GM19397 (cell line): Measurements from ENCODE around the gene TAPBPL.
A peak's percentile ranks its signal among the peaks of the same experiment; 100 is the strongest.
"Not testable (repeated sequence)": the region's sequence is repeated elsewhere in the genome, so short reads cannot be mapped to it uniquely, and the experiment has no call there.

Experiments used
- ATAC-seq: cut with Tn5 transposase; IDR thresholded peaks from one replicate; pipeline ENCODE4 v1.9.1; 2021; ENCODE audit warnings: mild to moderate bottlenecking, moderate library complexity; ENCODE audit not compliant: unreplicated experiment

Gene TAPBPL

DNA sequence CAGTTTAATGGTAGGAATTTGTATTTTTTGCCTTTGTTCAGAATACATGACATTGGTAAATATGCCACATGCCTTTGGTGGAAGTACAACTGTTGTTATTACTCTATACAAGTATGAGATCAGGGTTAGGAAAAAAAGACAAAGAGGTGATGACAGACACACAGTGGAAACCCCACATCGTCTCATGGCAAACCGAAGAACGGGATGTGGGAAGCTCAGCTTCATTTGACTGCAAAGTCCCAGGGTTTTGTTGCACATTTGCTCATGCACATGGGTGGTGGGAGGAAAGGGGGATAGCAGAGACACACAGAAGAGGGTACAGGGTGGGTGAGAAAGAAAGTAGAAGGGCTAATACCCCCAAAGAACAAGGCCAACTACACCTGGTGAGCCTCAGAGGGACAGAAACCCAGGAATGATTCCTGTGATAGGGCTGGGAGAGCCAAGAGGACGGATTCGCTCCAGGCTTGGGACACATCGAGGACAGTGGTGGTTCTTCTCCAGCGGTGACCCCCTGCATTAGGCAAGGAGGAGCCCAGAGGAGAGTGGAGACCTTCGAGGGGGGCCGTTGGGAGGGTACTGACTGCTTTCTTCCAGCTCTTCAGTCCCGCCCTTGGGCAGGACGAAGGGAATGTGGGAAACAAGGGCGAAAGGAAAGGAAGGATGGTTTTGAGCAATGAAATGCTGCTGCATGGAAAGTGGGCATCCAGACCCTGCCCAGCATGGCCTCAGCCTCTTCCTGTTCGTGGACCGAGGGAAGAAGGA, 10.6 kb downstream of the TAPBPL start:
- no peak for ATAC-seq

DNA sequence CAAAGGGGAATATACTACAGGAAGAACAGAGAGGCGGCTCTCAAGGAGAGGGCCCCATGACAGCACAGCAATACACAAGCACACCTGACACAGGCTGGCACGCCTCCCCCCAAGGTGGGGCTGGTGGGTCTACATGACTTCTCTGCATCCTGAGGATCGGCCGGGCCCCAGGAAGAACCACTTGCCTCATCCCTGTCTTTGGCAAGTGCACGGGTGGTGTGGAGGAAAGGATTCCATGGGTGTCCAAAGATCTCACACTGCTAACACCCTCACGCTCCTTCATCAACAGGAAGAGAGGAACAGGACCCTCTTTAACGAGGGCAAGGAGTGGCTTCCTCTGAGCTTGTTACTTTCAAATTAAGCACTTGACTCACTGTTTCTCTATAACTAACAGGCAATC, 11.4 kb downstream of the TAPBPL start:
- ATAC-seq = no peak

DNA sequence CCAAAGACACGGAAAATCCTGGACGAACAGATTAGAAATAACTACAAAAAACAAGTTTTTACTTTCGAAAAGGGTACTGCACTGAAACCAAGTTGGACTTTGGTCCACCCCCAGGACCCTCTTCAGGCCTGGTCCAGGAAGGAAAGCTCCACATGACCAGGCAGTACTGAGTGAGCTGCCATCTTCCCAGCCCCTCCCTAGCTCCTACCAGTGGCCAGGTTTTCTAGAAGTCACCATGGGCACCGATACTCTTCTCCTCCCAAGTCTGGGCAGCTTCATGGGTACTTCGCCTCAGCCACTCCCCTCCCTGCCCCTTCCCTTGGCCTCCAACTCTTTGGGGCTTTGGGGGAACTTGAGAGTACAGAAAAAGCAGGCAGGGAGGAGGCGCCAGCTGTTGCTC, 12.0 kb downstream of the TAPBPL start:
- no peak for ATAC-seq

DNA sequence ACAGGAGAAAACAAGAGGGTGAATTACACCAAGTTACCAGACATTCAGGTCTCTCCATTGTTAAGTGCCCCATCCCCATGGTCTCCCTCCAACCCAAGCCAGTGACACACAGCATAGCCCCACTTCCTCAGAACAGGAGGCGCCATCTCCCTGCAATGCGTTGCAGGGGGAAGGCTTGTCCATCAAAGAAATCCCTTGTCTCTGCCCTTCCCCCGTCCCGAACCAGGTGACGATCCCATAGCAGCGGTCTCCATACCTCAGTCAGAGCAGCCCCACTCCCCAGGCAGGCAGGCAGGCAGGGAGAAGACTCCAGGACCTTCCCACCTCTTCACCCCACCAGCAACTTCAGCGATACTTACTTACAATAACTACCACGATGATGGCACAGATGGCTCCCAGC, 12.7 kb downstream of the TAPBPL start:
- no peak for ATAC-seq

DNA sequence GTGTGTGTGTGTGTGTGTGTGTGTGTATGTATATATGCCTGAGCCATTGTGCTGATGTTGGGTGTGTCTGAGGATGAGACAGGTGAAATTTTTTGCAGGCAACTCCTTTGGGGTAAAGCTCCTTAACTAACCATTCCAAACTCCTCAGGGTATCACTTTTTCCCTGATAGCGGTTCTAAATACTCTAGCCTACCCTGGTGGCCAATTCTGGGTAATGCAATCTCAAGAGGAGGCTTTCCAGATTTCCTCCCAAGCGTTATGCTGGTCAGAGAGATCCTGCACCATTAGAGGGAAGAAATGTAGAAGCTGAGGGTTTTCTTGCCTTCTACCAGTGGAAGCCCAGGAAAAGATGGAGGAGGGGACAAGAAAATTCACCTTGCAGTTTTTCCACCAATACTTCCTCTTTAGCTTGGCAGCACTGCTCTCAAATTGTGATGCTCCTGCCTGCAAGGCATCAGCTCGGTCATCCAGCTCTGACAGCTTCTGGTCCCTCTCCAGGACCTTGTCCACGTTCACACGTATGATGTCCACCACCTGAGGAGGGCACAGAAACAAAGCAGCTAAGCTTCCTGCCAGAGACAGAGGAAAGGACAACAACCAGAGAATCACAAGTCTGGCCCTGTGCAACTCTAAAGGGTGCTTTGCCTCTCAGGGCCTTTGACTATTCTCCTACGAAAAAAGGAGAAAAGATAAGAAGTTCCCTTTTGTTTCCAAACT, 13.8 kb downstream of the TAPBPL start:
- no peak for ATAC-seq

DNA sequence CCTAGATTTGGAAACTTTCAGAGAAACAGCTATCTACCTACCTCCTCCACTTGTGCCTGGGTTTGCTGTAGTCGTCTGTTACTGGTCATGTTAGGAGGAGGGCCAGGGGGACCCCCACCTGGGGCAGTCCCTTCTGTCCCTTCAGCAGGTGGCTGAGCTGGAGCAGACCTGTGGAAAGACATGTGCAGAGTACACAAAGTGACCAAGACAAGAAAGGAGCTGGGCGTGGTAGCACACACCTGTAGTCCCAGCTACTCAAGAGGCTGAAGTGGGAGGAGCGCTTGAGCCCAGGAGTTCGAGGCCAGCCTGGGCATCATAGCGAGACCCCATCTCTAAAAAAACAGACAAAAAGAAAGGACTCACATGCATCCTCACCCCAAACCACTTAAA, 14.3 kb downstream of the TAPBPL start:
- ATAC-seq = no peak

DNA sequence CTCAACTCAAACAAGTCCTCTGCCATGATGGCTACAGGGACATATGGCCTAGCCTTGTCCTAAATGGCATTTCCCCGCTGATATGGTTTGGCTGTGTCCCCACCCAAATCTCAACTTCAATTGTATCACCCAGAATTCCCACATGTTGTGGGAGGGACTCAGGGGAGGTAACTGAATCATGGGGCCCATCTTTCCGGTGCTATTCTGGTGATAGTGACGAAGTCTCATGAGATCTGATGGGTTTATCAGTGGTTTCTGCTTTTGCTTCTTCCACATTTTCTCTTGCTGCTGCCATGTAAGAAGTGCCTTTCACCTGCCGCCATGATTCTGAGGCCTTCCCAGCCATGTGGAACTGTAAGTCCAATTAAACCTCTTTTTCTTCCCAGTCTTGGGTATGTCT, 14.9 kb downstream of the TAPBPL start:
- not testable (repeated sequence) for ATAC-seq

DNA sequence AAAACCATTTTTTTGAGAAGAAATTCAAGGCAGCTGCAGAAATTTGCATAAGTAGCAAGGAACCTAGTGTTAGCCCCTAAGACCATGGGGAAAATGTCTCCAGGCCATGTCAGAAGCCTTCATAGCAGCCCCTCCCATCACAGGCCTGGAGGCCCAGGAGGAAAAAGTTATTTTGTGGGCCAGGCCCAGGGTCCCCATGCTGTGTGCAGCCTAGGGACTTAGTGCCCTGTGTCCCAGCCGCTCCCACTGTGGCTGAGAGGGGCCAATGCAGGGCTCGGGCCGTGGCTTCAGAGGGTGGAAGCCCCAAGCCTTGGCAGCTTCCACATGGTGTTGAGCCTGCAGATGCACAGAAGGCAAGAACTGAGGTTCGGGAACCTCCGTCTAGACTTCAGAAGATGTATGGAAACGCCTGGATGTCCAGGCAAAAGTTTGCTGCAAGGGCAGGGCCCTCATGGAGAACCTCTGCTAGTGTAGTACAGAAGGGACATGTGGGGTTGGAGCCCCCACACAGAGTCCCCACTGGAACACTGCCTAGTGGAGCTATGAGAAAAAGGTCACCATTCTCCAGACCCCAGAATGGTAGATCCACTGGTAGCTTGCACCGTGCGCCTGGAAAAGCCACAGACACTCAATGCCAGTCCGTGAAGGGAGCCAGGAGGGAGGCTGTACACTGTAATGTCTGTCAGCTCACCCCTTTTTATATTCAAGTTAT, 15.9 kb downstream of the TAPBPL start:
- ATAC-seq = not testable (repeated sequence)

DNA sequence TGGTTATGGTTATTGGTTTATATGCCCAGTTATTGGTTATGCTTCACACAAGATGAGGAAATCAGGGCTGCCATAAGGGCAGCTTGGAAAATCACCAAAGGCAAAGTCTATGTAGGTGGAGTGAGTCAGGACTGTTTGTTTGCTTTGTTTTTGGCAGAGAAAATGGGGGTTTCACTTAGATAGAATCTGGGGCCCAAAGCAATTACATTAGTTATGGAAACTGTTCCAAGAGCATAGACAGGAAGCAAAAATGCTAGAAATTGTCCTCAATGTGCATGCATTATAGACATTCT, 16.4 kb downstream of the TAPBPL start:
- no peak for ATAC-seq

DNA sequence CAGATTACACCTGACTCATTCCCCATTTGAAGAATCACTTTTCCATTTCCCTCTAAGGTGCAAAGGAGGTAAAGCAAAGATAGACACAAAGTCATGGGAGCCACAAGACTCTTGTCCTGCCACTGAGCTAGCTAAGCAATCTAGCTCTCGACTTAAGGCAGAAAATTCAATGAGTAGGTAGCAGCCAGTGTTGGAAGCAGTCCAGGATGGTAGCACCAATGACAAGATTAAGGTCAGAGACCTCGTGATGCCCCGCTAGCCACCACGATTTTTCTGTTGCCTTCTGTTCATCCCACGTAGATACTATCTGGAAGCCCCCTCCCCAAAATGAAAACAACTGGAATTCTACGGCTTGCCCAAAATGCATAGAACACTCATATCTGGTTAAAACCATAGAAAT, 17.2 kb downstream of the TAPBPL start:
- no peak for ATAC-seq

DNA sequence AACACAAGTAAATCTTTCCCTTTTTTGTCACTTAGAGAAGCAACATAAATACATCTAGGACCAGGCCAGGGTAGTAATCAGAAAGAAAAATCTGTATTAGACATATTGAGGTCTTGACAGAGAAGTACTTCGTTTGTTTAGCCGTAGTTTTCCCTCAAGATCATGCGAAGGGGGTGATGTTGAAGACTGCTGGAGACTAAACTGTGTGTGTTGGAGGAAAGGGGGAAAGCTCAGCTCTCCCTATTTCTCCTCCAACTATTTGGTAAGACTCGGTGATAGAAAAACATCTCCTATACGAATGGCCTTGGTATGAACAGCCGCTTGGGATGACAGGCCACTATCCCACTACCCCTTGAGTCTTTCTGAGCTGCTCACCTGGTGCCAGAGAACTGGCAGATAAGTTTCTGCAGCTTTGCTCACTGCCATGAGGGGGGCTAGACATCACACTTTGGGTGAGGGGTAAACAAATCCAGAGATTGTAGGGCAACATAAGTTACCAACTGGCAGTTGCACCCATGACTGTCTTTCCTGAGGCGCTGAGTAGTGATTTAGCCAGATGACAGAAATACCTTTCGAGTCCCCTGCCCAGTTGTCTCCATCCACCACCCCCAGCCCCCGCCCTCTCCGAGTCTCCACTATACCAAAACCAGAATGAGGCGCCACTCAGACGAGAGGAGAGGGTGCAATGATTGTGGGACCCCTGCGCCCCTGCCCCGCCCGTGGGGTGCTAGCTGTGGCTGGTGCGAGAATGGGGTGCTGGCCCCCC, 17.9 kb downstream of the TAPBPL start:
- ATAC-seq = no peak

DNA sequence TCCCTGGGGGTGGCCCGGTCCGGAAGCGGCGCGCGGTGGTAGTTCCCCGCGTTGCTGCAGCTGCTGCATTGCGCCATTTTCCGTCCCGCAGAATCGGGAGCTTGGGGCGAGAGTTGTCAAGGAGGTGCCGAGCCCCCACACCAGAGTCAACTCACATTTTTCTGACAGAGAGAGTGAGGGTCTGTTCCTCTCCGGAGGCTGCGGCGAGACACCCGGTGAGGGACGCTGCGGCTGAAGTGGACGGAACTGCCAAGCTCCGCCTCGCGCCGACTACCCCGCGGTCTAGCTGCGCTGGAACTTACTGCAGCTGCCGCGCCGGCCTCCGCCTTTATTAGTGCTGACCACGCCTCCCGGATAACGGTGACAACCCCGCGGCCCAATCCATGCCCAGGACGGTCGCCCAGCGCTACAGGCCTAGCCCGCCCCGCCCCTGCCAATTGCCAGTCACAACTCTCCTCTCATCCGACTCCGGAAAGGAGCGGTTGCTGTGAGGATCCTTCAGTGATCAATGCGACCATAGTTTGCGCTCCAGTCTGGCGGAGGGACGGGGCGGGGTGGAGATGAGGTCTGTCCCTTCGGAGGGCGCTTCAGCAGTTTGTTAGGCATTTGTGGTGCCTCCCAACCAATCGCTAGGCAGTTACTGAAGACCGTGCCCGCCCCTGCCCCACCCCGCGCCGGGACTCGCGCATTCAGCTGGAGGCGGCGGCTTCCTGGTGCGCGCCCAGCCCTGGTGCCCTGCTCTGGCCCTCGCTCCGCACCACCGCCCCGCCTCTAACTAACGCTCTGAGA, 18.7 kb downstream of the TAPBPL start, which contains the start of gene VAMP1:
Gene VAMP1 (minus strand): TSS at position 303 of the 789 bp plus-strand sequence. CDS start 146 bp downstream, at position 157.
- ATAC-seq = peak; percentile 87

DNA sequence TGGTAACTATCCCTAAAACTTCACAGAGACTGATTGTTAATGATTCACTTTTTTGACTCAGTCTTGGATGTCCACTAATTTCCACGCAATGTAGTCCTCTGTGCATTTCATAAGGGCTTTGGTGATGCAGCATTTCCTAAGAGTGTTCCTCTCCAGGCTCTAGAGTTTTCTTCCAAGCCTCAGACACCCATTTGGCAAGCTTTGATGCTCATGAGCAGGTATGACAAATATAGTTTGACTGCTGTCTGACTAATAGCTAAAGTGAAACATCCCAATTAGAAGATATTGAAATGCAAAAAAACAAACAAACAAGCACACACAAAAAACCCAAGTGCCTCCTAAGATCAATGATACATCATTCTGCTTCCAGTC, 20.1 kb downstream of the TAPBPL start:
- ATAC-seq = no peak

DNA sequence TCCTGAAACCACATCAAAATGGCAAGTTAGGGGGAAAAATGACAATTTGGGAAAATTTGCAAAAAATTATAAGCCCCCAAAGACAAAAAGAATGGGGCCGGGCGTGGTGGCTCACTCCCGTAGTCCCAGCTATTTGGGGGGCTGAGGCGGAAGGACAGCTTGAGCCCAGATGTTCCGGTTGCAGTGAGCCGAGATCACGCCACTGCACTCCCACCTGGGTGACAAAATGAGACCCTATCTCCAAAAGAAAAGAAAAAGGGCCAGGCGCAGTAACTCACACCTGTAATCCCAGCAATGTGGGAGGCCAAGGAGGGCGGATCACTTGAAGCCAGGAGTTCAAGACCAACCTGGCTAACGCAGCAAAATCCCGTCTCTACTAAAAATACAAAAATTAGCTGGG, 20.6 kb downstream of the TAPBPL start:
- no peak for ATAC-seq

DNA sequence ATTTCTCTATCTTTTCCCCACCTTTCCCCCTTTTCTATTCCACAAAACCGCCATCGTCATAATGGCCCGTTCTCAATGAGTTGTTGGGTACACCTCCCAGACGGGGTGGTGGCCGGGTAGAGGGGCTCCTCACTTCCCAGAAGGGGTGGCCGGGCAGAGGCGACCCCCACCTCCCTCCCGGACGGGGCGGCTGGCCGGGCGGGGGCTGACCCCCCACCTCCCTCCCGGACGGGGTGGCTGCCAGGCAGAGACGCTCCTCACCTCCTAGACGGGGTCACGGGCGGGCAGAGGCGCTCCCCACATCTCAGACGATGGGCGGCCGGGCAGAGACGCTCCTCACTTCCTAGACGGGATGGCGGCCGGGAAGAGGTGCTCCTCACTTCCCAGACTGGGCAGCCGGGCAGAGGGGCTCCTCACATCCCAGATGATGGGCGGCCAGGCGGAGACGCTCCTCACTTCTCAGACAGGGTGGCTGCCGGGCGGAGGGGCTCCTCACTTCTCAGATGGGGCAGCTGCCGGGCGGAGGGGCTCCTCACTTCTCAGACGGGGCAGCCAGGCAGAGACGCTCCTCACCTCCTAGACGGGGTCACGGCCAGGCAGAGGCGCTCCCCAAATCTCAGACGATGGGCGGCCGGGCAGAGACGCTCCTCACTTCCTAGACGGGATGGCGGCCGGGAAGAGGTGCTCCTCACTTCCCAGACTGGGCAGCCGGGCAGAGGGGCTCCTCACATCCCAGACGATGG, 23.6 kb downstream of the TAPBPL start:
- not testable (repeated sequence) for ATAC-seq

DNA sequence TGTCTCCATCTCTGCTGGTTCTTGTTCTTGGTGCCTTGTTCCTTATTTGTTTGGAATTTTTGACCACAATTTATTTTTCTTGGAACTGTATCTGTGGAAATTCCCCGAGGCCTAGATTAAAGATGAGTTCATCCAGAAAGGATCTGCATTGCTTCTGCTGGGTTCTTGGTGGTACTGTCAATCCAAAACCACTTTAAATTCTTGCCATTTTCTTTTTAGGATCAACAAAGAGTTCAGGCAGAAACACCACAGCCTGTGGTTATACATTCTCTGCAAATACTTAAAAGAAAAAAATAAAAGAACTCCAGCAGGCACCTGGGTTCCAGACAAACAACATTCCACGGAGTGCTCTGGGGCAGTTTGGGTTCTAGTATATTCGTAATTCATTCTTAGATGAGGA, 24.6 kb downstream of the TAPBPL start:
- ATAC-seq = no peak

DNA sequence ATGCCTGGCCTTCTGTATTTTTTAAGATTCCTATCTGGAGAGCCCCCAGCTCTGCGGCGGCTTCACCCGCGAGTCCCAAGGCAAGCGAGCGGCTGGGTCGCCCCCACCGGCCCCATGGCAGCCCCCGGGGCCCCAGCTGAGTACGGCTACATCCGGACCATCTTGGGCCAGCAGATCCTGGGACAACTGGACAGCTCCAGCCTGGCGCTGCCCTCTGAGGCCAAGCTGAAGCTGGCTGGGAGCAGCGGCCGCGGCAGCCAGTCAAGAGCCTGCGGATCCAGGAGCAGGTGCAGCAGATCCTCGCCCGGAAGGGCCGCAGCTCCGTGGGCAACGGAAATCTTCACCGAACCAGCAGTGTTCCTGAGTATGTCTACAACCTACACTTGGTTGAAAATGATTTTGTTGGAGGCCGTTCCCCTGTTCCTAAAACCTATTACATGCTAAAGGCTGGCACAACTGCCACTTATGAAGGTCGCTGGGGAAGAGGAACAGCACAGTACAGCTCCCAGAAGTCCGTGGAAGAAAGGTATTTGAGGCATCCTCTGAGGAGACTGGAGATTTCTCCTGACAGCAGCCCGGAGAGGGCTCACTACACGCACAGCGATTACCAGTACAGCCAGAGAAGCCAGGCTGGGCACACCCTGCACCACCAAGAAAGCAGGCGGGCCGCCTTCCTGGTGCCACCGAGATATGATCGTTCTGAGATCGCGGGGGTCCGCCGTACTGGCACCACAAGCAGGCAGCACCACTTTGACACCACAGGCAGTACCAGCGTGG, 25.9 kb downstream of the TAPBPL start:
- not testable (repeated sequence) for ATAC-seq

DNA sequence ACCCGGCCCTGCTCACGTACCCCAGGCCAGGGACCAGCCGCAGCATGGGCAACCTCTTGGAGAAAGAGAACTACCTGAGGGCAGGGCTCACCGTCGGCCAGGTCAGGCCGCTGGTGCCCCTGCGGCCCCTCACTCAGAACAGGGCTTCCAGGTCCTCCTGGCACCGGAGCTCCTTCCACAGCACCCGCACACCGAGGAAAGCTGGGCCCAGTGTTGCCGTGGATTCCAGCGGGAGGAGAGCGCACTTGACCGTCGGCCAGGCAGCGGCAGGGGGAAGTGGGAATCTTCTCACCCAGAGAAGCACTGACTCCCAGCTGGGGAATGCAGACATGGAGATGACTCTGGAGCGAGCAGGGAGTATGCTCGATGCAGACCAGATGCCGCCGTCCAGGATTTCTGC, 26.6 kb downstream of the TAPBPL start:
- ATAC-seq = no peak

DNA sequence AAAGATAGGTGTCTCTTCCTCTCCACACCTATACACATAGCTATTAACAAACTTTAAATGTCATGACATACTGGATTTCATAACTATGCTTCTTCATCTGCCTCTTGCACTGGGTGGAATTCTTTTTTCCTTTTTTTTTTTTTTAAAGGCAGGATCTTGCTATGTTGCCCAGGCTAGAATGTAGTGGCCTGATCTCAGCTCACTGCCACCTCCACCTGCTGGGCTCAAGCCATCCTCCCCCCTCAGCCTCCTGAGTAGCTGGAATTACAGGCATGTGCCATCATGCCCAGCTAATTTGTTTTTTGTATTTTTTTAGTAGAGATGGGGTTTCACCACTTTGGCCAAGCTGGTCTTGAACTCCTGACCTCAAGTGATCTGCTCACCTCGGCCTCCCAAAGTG, 36.4 kb downstream of the TAPBPL start:
- ATAC-seq = no peak
